HG03097 (cell line): ENCODE measurements around the gene STPG3.

ENCODE experiments used
- ATAC-seq: cut with Tn5 transposase; IDR thresholded peaks from one replicate; pipeline ENCODE4 v1.9.1; 2021; ENCODE audit not compliant: unreplicated experiment, low FRiP score

Gene STPG3

DNA sequence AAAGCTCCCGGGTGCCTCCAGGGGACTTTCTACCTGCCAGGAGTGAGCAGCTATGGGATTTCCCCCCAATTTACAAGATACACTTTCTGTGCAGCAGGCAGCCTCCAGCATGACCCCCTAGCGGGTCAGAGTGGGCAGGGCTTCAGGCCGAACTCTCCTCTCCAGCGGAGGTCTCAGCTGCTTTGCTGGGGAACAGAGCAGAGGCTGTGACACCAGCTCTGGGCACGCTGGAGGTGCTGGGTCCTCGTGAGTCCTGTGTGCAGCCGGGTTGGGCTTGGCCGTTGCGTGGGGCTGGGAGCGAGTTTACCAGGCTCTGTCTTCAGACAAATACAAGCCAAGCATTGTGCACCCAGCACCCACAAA is 48.1 kb downstream of the STPG3 start:
- no peak for ATAC-seq

DNA sequence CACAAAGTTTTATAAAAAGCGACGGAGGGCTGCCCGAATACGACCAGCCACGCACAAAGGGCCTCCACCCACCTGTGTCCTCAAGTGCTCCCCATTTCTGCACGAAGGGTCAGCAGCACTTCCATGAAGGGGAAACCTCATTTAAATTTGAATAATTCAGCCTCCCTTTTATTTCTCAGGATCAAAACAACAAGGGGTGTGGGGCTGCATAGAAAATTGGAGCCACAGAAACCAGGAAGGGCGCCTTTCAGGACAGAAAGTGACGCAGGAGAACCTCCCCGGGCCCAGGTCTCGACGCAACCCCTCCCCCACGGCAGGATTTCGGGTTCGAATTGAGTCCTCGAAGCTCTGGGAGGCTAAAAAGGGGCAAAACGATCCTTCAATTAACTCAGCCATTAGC is 48.9 kb downstream of the STPG3 start:
- ATAC-seq = no peak

DNA sequence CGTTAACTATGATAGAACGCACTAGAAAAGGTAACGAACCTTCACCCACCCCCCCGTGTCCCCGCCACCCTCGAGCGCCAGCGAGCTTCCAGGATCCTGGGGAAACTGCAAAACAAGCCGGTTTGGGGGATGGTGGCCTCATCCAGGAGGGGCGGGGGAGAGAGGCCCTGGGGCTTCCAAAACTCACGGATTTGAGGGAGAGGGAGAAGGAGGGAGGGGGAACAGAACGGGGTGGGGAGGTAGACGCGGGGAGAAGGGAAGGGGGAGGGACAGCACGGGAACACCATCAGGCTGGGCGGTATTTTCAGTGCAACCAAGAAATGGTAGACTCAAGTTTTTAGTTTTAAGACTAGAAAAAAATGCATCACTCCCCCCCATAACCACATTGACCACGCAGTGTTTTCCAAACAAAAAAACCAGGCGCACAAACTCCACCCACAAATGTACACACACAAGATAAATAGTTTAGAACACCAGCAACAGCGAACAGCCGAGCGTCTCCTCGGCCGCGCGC is 49.5 kb downstream of the STPG3 start:
- no peak for ATAC-seq

DNA sequence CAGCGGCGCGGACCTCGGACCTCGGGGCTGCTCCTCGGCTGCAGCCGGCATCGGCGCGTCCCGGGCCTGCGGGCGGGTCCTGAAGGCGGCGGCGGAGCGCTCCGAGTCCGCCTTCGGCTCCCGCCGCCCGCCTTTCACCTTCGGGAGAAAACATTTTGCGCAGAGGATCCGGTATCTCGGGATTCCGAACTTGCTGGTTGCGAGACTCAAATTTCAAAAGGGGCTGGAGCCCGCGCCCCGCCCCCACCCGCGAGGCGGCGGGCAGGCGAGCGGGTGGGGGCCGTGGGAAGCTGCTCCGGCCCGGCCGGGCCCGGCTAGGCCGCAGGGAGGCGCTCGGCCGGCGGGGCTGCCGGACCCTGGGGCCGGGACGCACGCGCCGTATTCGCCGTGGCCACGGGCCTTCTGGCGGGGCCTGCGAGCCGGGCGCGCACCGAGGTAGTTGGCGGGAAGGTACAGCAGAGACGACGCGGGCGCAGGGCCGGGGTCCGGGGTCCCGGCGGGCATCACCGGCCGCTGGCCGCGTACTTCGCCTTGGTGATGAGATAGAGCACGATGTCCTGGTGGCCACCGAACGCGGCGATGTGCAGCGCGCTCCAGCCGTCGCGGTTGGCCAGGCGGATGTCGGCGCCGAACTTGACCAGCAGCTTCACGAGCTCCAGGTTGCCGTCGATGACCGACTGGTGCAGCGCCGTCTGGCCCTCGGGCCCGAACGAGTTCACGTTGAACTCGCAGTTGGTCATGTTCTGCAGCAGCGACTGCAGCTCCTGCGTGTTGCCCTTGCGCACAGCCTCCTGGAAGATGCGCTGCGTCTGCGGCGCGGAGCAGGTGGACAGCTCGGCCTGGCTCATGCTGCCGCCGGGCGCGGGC is 50.2 kb downstream of the STPG3 start:
- ATAC-seq = no peak

DNA sequence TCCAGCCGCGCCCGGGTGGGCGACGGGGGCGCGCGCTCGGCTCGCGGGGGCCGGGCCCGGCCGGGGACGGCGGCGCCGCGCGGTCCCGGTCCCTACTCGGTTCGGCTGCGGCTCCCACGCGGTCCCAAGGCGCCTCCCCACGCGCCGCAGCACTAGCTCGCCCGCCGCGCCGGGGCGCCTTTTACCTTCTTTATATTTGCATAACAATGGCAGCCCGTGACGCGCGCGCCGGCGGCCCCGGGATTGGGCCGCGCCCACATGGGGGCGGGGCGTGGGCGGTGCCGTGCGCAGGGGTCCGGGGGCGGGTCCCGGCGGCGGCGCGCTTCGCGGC is 51.0 kb downstream of the STPG3 start, which contains the start of gene NRARP:
Gene NRARP (minus strand): TSS at position 154 of the 331 bp plus-strand sequence. CDS start 343 bp downstream, outside the sequence.
- ATAC-seq = peak; percentile 66

DNA sequence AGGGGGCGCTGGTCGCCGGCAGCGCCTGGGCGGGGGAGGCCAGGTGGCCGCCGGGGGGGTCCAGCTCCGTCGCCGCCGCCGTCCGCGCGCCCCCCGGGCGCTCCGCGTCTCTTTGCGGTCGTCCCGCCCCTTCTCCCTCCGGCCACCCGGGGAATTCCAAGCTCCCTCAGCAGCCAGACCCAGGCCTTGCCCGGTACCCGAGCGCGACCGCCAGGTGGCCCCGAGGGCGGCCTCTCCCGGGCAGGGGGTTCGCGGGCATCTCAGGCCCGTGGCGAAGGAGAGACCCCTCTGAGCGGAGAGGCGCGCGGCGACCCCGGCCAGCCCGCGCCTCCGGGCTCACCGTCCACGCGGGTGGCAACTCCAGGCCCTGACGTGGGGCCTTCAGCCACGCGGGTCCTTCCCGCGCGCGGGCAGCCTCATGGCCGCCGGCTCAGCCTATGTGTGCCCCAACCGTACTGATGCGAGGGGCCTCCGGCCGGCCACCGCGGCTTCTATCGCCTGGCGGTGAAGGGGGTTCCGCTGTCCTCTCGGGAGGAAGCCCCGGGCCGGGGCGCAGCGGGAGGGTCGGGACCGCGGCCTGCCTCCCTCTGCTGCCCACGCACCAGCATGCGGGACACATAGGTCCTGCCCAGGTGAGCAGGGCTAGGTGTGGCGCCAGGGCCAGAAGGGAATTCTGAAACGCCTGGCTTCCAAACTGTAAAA is 51.5 kb downstream of the STPG3 start:
- peak; percentile 44 for ATAC-seq
